ENCODE results near the gene VPS18. TPM values are rescaled to one million over a fixed set of nuclear protein-coding genes. Genes with fewer than 3 reads are reported as not detected.

The VPS18 gene
- total RNA-seq, 6 experiments from 2014 or later = 27.7 to 33.1 (median 31.2) TPM

- Mint-ChIP-seq H3K4me3 (peak overlapping the region; percentile 75), H3K27ac (peak overlapping the region; percentile 70), H3K9me3 (no peaks in the 10 kb centered on the region), H3K36me3 (ENCODE audit: low read depth) (no peaks in the 10 kb centered on the region), H3K4me1 (ENCODE audit: low read depth) (peaks cover 26% of the 10 kb centered on the region), H3K27me3 (ENCODE audit: insufficient read depth) (peaks cover 1% of the 10 kb centered on the region; the same call in 1 of the 2 replicates)
- no peak for TF ChIP-seq CTCF (IDR thresholded peaks at IDR 0.05)
- no peak for DNase-seq
Measured at GRCh38 chr15:40942337-40942854, 48.1 kb downstream of the VPS18 start.

- Mint-ChIP-seq H3K27me3 (ENCODE audit: insufficient read depth) (peaks cover 1% of the 10 kb centered on the region; the same call in 1 of the 2 replicates), H3K4me1 (ENCODE audit: low read depth) (peaks cover 25% of the 10 kb centered on the region), H3K36me3 (ENCODE audit: low read depth) (no peaks in the 10 kb centered on the region), H3K9me3 (no peaks in the 10 kb centered on the region), H3K27ac (0 out of 2 replicates have a peak overlapping the region, but pooled peaks have one; percentile 29), H3K4me3 (peak overlapping the region; percentile 75; the same call in 1 of the 2 replicates)
- TF ChIP-seq CTCF (IDR thresholded peaks at IDR 0.05) = no peak
- no peak for DNase-seq
Measured at GRCh38 chr15:40942878-40943277, 48.6 kb downstream of the VPS18 start.

- Mint-ChIP-seq H3K36me3 (ENCODE audit: low read depth) (no peaks in the 10 kb centered on the region), H3K4me1 (ENCODE audit: low read depth) (peaks cover 25% of the 10 kb centered on the region), H3K4me3 (no peak overlapping the region), H3K27ac (no peak overlapping the region), H3K9me3 (no peaks in the 10 kb centered on the region), H3K27me3 (ENCODE audit: insufficient read depth) (peaks cover 1% of the 10 kb centered on the region; the same call in 1 of the 2 replicates)
- no peak for DNase-seq
- no peak for TF ChIP-seq CTCF (IDR thresholded peaks at IDR 0.05)
Measured at GRCh38 chr15:40943764-40944365, 49.6 kb downstream of the VPS18 start.

GRCh38 chr15:40944510-40945296, 50.5 kb downstream of the VPS18 start:
- H3K27me3 Mint-ChIP-seq (ENCODE audit: insufficient read depth) = peaks cover 1% of the 10 kb centered on the region; the same call in 1 of the 2 replicates
- no peak overlapping the region for H3K27ac Mint-ChIP-seq
- H3K4me3 Mint-ChIP-seq = no peak overlapping the region
- no peaks in the 10 kb centered on the region for H3K9me3 Mint-ChIP-seq
- no peaks in the 10 kb centered on the region for H3K36me3 Mint-ChIP-seq (ENCODE audit: low read depth)
- no peak for TF ChIP-seq CTCF (IDR thresholded peaks at IDR 0.05)
- DNase-seq = no peak
- H3K4me1 Mint-ChIP-seq (ENCODE audit: low read depth) = peaks cover 25% of the 10 kb centered on the region

GRCh38 chr15:40948706-40949473, 54.6 kb downstream of the VPS18 start:
- H3K27ac Mint-ChIP-seq = no peak overlapping the region
- TF ChIP-seq CTCF (IDR thresholded peaks at IDR 0.05) = no peak

More at GRCh38 chr15:40948706-40949473, 54.6 kb downstream of the VPS18 start:
- Mint-ChIP-seq H3K27me3 (ENCODE audit: insufficient read depth) (peaks cover 1% of the 10 kb centered on the region), H3K4me3 (no peak overlapping the region), H3K9me3 (no peaks in the 10 kb centered on the region), H3K36me3 (ENCODE audit: low read depth) (no peaks in the 10 kb centered on the region), H3K4me1 (ENCODE audit: low read depth) (peaks cover 17% of the 10 kb centered on the region)
- DNase-seq = no peak
